WTC11 (cell line): ENCODE data around the gene C1QB.

Experiments used
- ARID4B ChIP-seq: sonication (generic); formaldehyde crosslinking; IDR thresholded peaks from 2 replicates; pipeline ENCODE4 v1.8.0; 2023; ENCODE audit warnings: missing genetic modification reagents, mild to moderate bottlenecking, borderline replicate concordance
- ATF3 ChIP-seq: sonication (generic); formaldehyde crosslinking; conservative IDR thresholded peaks from 2 replicates; pipeline ENCODE4 v1.8.1; 2022; ENCODE audit warnings: mild to moderate bottlenecking, missing genetic modification reagents
- CDX4 ChIP-seq: fragments of 250-450 bp; sonication (Bioruptor Pico); IDR thresholded peaks from 2 replicates; pipeline ENCODE4 v1.9.0; 2021; ENCODE audit warnings: moderate library complexity, mild to moderate bottlenecking, inconsistent platforms, borderline replicate concordance
- E2F5 ChIP-seq: sonication (generic); formaldehyde crosslinking; IDR thresholded peaks from 2 replicates; pipeline ENCODE4 v1.8.1; 2022; ENCODE audit warnings: mild to moderate bottlenecking, moderate library complexity, missing genetic modification reagents
- MYBL2 ChIP-seq: sonication (generic); formaldehyde crosslinking; IDR thresholded peaks from 2 replicates; pipeline ENCODE4 v1.8.1; 2023; ENCODE audit warnings: mild to moderate bottlenecking, moderate library complexity, missing genetic modification reagents
- NFE2L1 ChIP-seq: sonication (generic); formaldehyde crosslinking; IDR thresholded peaks from 2 replicates; pipeline ENCODE4 v1.8.1; 2023; ENCODE audit warnings: missing genetic modification reagents
- NR2C2 ChIP-seq: sonication (generic); formaldehyde crosslinking; IDR thresholded peaks from 2 replicates; pipeline ENCODE4 v1.8.0; 2022; ENCODE audit warnings: mild to moderate bottlenecking, missing genetic modification reagents
- SMAD4 ChIP-seq: sonication (generic); formaldehyde crosslinking; IDR thresholded peaks from 2 replicates; pipeline ENCODE4 v1.8.0; 2022; ENCODE audit warnings: mild to moderate bottlenecking, missing genetic modification reagents
- ZNF317 ChIP-seq: sonication (generic); formaldehyde crosslinking; IDR thresholded peaks from 2 replicates; pipeline ENCODE4 v1.8.1; 2023; ENCODE audit warnings: low read depth, mild to moderate bottlenecking, moderate library complexity, missing genetic modification reagents, borderline replicate concordance
- TF ChIP-seq, protein P1 (sequence below): fragments of 200-600 bp; IDR thresholded peaks from 2 replicates; pipeline ENCODE4 v1.8.0; 2022; ENCODE audit warnings: antibody characterized with exemption
- TF ChIP-seq, protein P2 (sequence below): sonication (generic); formaldehyde crosslinking; IDR thresholded peaks from 2 replicates; pipeline ENCODE4 v1.8.0; 2022; ENCODE audit warnings: mild to moderate bottlenecking, missing genetic modification reagents

DNA sequence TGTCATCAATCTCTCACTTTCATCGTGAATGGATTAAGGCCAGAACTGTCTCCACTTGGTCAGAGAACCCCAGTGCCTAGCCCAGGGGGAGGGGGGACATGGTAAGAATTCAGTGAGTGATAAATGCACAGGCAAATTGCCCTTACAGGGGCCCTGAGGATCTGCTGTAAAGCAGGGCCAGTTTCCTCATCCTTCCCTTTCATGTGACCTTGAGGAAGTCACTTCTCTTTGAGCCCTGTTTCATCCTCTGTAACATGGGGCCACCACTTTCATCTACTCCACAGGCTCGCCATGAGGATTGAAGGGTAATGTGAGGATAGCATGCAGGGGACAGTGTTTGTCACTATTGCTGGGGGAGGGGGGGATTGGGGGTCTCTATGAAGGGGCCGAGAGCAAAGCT is 44.7 kb upstream of the C1QB start:
- TF ChIP-seq NFE2L1 (CRISPR knock-in tag) (no peak), MYBL2 (CRISPR knock-in tag) (no peak), NR2C2 (no peak), SMAD4 (CRISPR knock-in tag) (no peak), ATF3 (CRISPR knock-in tag) (no peak), ZNF317 (no peak), CDX4 (CRISPR knock-in tag) (no peak), ARID4B (CRISPR knock-in tag) (no peak), E2F5 (CRISPR knock-in tag) (no peak)
- TF ChIP-seq, protein P1, sequence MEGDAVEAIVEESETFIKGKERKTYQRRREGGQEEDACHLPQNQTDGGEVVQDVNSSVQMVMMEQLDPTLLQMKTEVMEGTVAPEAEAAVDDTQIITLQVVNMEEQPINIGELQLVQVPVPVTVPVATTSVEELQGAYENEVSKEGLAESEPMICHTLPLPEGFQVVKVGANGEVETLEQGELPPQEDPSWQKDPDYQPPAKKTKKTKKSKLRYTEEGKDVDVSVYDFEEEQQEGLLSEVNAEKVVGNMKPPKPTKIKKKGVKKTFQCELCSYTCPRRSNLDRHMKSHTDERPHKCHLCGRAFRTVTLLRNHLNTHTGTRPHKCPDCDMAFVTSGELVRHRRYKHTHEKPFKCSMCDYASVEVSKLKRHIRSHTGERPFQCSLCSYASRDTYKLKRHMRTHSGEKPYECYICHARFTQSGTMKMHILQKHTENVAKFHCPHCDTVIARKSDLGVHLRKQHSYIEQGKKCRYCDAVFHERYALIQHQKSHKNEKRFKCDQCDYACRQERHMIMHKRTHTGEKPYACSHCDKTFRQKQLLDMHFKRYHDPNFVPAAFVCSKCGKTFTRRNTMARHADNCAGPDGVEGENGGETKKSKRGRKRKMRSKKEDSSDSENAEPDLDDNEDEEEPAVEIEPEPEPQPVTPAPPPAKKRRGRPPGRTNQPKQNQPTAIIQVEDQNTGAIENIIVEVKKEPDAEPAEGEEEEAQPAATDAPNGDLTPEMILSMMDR = no peak
- TF ChIP-seq, protein P2, sequence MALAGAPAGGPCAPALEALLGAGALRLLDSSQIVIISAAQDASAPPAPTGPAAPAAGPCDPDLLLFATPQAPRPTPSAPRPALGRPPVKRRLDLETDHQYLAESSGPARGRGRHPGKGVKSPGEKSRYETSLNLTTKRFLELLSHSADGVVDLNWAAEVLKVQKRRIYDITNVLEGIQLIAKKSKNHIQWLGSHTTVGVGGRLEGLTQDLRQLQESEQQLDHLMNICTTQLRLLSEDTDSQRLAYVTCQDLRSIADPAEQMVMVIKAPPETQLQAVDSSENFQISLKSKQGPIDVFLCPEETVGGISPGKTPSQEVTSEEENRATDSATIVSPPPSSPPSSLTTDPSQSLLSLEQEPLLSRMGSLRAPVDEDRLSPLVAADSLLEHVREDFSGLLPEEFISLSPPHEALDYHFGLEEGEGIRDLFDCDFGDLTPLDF (CRISPR knock-in tag) = no peak
